A673 (cell line): Measurements from ENCODE around the gene HBE1. TPM values are rescaled to one million over a fixed set of nuclear protein-coding genes. Genes with fewer than 3 reads are reported as not detected.

ENCODE experiments used
- BruUV-seq: library from RNA; stranded (reverse); fragments of 400-500 nt; replicated peaks from 2 replicates; lab custom pipeline; 2021; lab: Mats Ljungman, UMichigan
- CTCF ChIA-PET: fragments of 300-600 bp; sonication (Branson Sonifier 250); formaldehyde crosslinking; loops from one replicate; lab custom pipeline; 2022; ENCODE audit warnings: antibody characterized with exemption; lab: Charles Lee
- POLR2A ChIA-PET: fragments of 300-600 bp; sonication (Branson Sonifier 250); formaldehyde crosslinking; loops from one replicate; lab custom pipeline; 2022; ENCODE audit warnings: antibody characterized with exemption; ENCODE audit not compliant: low non-redundant PET; lab: Charles Lee
- DNase-seq: peaks from one replicate; pipeline ENCODE4 v3.0.0-alpha.2; 2015; ENCODE audit warnings: low spot score
- H3K27ac ChIP-seq: fragments of 200-600 bp; sonication (generic); 2 replicates; pipeline ENCODE4 v1.5.1; 2016; ENCODE audit warnings: mixed run types, low read depth, mild to moderate bottlenecking, mixed read lengths, antibody characterized with exemption, low read length; ENCODE audit not compliant: poor library complexity, severe bottlenecking
- H3K27me3 ChIP-seq: fragments of 200-600 bp; sonication (generic); replicated peaks from 2 replicates; pipeline ENCODE4 v1.6.1; 2017; ENCODE audit warnings: mixed run types, low read depth, mild to moderate bottlenecking, mixed read lengths, antibody characterized with exemption, low read length; ENCODE audit not compliant: insufficient read depth, poor library complexity
- H3K36me3 ChIP-seq: fragments of 200-600 bp; sonication (generic); 2 replicates; pipeline ENCODE4 v1.6.1; 2016; ENCODE audit warnings: mixed run types, mild to moderate bottlenecking, mixed read lengths, antibody characterized with exemption, low read length; ENCODE audit not compliant: insufficient read depth, poor library complexity, severe bottlenecking
- H3K4me1 ChIP-seq: fragments of 200-600 bp; sonication (generic); 2 replicates; pipeline ENCODE4 v1.6.1; 2017; ENCODE audit warnings: mixed run types, mild to moderate bottlenecking, mixed read lengths, antibody characterized with exemption, low read length; ENCODE audit not compliant: insufficient read depth, poor library complexity, severe bottlenecking
- H3K4me3 ChIP-seq: fragments of 200-600 bp; sonication (generic); 2 replicates; pipeline ENCODE4 v1.5.1; 2016; ENCODE audit warnings: low read depth, mixed run types, mild to moderate bottlenecking, mixed read lengths, low read length; ENCODE audit not compliant: poor library complexity, severe bottlenecking
- H3K9me3 ChIP-seq: fragments of 200-600 bp; sonication (generic); 2 replicates; pipeline ENCODE4 v1.6.1; 2016; ENCODE audit warnings: mixed run types, low read depth, mild to moderate bottlenecking, mixed read lengths, antibody characterized with exemption, low read length; ENCODE audit not compliant: poor library complexity, severe bottlenecking
- EZH2 ChIP-seq: fragments of 200-600 bp; sonication (generic); IDR thresholded peaks from 2 replicates; pipeline ENCODE4 v1.6.1; 2017; ENCODE audit warnings: borderline replicate concordance, low read depth, mild to moderate bottlenecking, mixed read lengths, antibody characterized with exemption, low read length; ENCODE audit not compliant: poor library complexity, severe bottlenecking
- intact Hi-C: fragments of 100-400 bp; cut with micrococcal nuclease; formaldehyde crosslinking; loops from one replicate; pipeline ENCODE4 v1.10.0; 2022; ENCODE audit not compliant: unreplicated experiment
- total RNA-seq: library from RNA; stranded (reverse); gene quantifications from 2 replicates; pipeline ENCODE4 v1.2.3, GENCODE V29; 2021
- TF ChIP-seq, protein P1 (sequence below): fragments of 300-800, 200-600 bp; sonication (generic); conservative IDR thresholded peaks from 2 replicates; pipeline ENCODE4 v1.5.1; 2017; ENCODE audit warnings: low read depth, mild to moderate bottlenecking, antibody characterized with exemption, low read length, moderate library complexity, mixed read lengths

Gene HBE1
- total RNA-seq, 1 experiment from 2014 or later: not detected

GRCh38 chr11:5281596-5281995, 11.9 kb upstream of the HBE1 start:
- no peak overlapping the region for H3K4me3 ChIP-seq
- H3K9me3 ChIP-seq: no peaks in the 10 kb centered on the region
- H3K27ac ChIP-seq: no peak overlapping the region
- H3K4me1 ChIP-seq: no peaks in the 10 kb centered on the region
- ChIA-PET POLR2A (no interaction called here), CTCF (no interaction called here)
- no peaks in the 10 kb centered on the region for H3K27me3 ChIP-seq
- no peak for DNase-seq
- intact Hi-C loops: no loop called here
- BruUV-seq: no TSS peak
- H3K36me3 ChIP-seq: no peaks in the 10 kb centered on the region
- TF ChIP-seq, protein P1, sequence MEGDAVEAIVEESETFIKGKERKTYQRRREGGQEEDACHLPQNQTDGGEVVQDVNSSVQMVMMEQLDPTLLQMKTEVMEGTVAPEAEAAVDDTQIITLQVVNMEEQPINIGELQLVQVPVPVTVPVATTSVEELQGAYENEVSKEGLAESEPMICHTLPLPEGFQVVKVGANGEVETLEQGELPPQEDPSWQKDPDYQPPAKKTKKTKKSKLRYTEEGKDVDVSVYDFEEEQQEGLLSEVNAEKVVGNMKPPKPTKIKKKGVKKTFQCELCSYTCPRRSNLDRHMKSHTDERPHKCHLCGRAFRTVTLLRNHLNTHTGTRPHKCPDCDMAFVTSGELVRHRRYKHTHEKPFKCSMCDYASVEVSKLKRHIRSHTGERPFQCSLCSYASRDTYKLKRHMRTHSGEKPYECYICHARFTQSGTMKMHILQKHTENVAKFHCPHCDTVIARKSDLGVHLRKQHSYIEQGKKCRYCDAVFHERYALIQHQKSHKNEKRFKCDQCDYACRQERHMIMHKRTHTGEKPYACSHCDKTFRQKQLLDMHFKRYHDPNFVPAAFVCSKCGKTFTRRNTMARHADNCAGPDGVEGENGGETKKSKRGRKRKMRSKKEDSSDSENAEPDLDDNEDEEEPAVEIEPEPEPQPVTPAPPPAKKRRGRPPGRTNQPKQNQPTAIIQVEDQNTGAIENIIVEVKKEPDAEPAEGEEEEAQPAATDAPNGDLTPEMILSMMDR: no peak
- no peak for TF ChIP-seq EZH2

GRCh38 chr11:5280582-5281102, 10.9 kb upstream of the HBE1 start:
- intact Hi-C loops: no loop called here
- peak; percentile 35 for DNase-seq
- H3K27me3 ChIP-seq: no peaks in the 10 kb centered on the region
- POLR2A ChIA-PET: no interaction called here
- H3K4me3 ChIP-seq: no peak overlapping the region
- no peaks in the 10 kb centered on the region for H3K36me3 ChIP-seq
- CTCF ChIA-PET: no interaction called here
- BruUV-seq: no TSS peak
- TF ChIP-seq, protein P1: no peak
- TF ChIP-seq EZH2: no peak
- H3K9me3 ChIP-seq: no peaks in the 10 kb centered on the region
- no peak overlapping the region for H3K27ac ChIP-seq
- no peaks in the 10 kb centered on the region for H3K4me1 ChIP-seq

DNA sequence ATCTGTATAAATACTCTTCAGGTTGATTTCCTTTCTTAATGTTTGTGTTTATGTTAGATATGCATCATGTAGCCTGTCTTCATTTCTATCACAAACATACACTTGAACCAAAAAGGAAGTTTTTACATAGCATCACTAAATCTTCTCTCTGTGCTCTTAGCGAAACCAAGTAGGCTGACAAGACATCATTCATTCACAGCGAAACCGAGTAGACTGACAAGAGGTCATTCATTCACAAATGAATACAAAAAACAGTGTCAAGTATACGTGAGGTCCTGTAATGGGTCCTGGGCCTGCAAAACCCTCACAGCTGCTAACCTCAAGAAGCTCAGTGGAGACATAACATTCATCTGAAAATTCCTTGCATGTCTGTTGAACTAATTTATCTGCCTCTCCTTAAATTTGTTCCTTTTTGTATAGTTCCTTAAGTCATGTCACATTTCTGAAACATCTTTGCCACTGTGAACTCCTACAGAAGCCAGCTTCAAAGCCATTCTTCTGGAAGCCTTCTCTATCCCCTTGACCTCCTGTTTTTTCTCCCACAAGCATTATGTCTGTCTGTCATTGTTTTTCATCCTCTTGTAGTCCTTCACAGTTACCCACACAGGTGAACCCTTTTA, 9.8 kb upstream of the HBE1 start:
- no peaks in the 10 kb centered on the region for H3K27me3 ChIP-seq
- no peaks in the 10 kb centered on the region for H3K4me1 ChIP-seq
- CTCF ChIA-PET: no interaction called here
- no TSS peak for BruUV-seq
- H3K36me3 ChIP-seq: no peaks in the 10 kb centered on the region
- no peak overlapping the region for H3K4me3 ChIP-seq
- no peak for DNase-seq
- intact Hi-C loops: no loop called here
- POLR2A ChIA-PET: no interaction called here
- TF ChIP-seq, protein P1: no peak
- TF ChIP-seq EZH2: no peak
- H3K9me3 ChIP-seq: no peaks in the 10 kb centered on the region
- H3K27ac ChIP-seq: no peak overlapping the region
